GM18498 (cell line): ENCODE measurements around the gene HES5.
"Not testable (repeated sequence)": the region's sequence is repeated elsewhere in the genome, so short reads cannot be mapped to it uniquely, and the experiment has no call there.

Source experiments
- ATAC-seq: cut with Tn5 transposase; IDR thresholded peaks from one replicate; pipeline ENCODE4 v1.9.1; 2021; ENCODE audit warnings: mild to moderate bottlenecking, moderate library complexity; ENCODE audit not compliant: unreplicated experiment

HES5 gene

GRCh38 chr1:2561446-2561845, 31.4 kb upstream of the HES5 start:
- ATAC-seq = no peak

GRCh38 chr1:2560299-2561073, 30.4 kb upstream of the HES5 start:
- no peak for ATAC-seq

GRCh38 chr1:2559509-2560298, 29.6 kb upstream of the HES5 start:
- ATAC-seq = no peak

- ATAC-seq = no peak
These were observed 28.8 kb upstream of the HES5 start for GRCh38 chr1:2558861-2559260.

- ATAC-seq = no peak
These were observed 28.4 kb upstream of the HES5 start for GRCh38 chr1:2558420-2558819.

GRCh38 chr1:2557482-2558400, 27.7 kb upstream of the HES5 start:
- ATAC-seq = no peak

GRCh38 chr1:2556678-2557481, 26.8 kb upstream of the HES5 start:
- ATAC-seq = peak; percentile 31

- peak; percentile 45 for ATAC-seq
These were observed 26.2 kb upstream of the HES5 start, which contains the start of gene TNFRSF14 for GRCh38 chr1:2556277-2556677. TNFRSF14 (plus strand) TSS chr1:2556371; CDS start chr1:2556665, 294 bp downstream.

GRCh38 chr1:2555634-2556276, 25.7 kb upstream of the HES5 start:
- peak; percentile 35 for ATAC-seq

- ATAC-seq = no peak
These were observed 24.7 kb upstream of the HES5 start for GRCh38 chr1:2554621-2555387.

- ATAC-seq = no peak
These were observed 24.0 kb upstream of the HES5 start for GRCh38 chr1:2553871-2554620.

- not testable (repeated sequence) for ATAC-seq
These were observed 23.0 kb upstream of the HES5 start for GRCh38 chr1:2553076-2553475.

GRCh38 chr1:2552189-2552588, 22.1 kb upstream of the HES5 start:
- ATAC-seq = no peak

- not testable (repeated sequence) for ATAC-seq
These were observed 21.5 kb upstream of the HES5 start for GRCh38 chr1:2551544-2551943.

GRCh38 chr1:2550309-2550861, 20.3 kb upstream of the HES5 start:
- not testable (repeated sequence) for ATAC-seq

GRCh38 chr1:2549367-2550029, 19.4 kb upstream of the HES5 start:
- not testable (repeated sequence) for ATAC-seq

- ATAC-seq = peak; percentile 22
These were observed 18.1 kb upstream of the HES5 start for GRCh38 chr1:2548068-2548589.
